HepG2 (cell line): Measurements from ENCODE around the gene NKD1. TPM values are rescaled to one million over a fixed set of nuclear protein-coding genes. Genes with fewer than 3 reads are reported as not detected.
A peak's percentile ranks its signal among the peaks of the same experiment; 100 is the strongest.

ENCODE experiments used
- AKAP8 ChIP-seq: sonication (generic); formaldehyde crosslinking; IDR thresholded peaks from 2 replicates; pipeline ENCODE4 v1.5.1; 2020; ENCODE audit warnings: mild to moderate bottlenecking, missing genetic modification reagents
- ETV5 ChIP-seq: IDR thresholded peaks from 2 replicates; pipeline ENCODE4 v1.6.1; 2018; ENCODE audit warnings: missing biosample characterization, missing genetic modification reagents, inconsistent platforms, borderline replicate concordance
- GZF1 ChIP-seq: sonication (generic); formaldehyde crosslinking; IDR thresholded peaks from 2 replicates; pipeline ENCODE4 v1.5.1; 2020; ENCODE audit warnings: mild to moderate bottlenecking, missing genetic modification reagents
- JUNB ChIP-seq: sonication (generic); formaldehyde crosslinking; IDR thresholded peaks from 2 replicates; pipeline ENCODE4 v1.8.0; 2022; ENCODE audit warnings: missing genetic modification reagents, mild to moderate bottlenecking, borderline replicate concordance
- MAFG ChIP-seq: sonication (generic); formaldehyde crosslinking; IDR thresholded peaks from 2 replicates; pipeline ENCODE4 v1.5.1; 2020; ENCODE audit warnings: mild to moderate bottlenecking, missing genetic modification reagents
- MTF2 ChIP-seq: sonication (generic); formaldehyde crosslinking; IDR thresholded peaks from 2 replicates; pipeline ENCODE4 v1.5.0; 2020; ENCODE audit warnings: missing genetic modification reagents, borderline replicate concordance
- PAWR ChIP-seq: sonication (generic); formaldehyde crosslinking; IDR thresholded peaks from 2 replicates; pipeline ENCODE4 v1.4.0; 2020; ENCODE audit warnings: missing genetic modification reagents, mild to moderate bottlenecking, borderline replicate concordance
- THAP11 ChIP-seq: IDR thresholded peaks from 2 replicates; pipeline ENCODE4 v1.6.1; 2016; ENCODE audit warnings: missing biosample characterization, missing genetic modification reagents
- ZEB1 ChIP-seq: IDR thresholded peaks from 2 replicates; pipeline ENCODE4 v1.6.1; 2012; ENCODE audit warnings: mild to moderate bottlenecking, low read depth, inconsistent platforms; ENCODE audit not compliant: insufficient replicate concordance
- ZNF407 ChIP-seq: sonication (generic); formaldehyde crosslinking; IDR thresholded peaks from one replicate; pipeline ENCODE4 v1.5.1; 2020; ENCODE audit warnings: mild to moderate bottlenecking, missing genetic modification reagents; ENCODE audit errors: not compliant biosample characterization
- ZNF652 ChIP-seq: IDR thresholded peaks from 2 replicates; pipeline ENCODE4 v1.6.1; 2016; ENCODE audit warnings: low read depth, borderline replicate concordance
- ZNF672 ChIP-seq: sonication (generic); formaldehyde crosslinking; IDR thresholded peaks from 2 replicates; pipeline ENCODE4 v1.8.1; 2022; ENCODE audit warnings: missing genetic modification reagents
- polyA plus RNA-seq, 8 experiments: library from polyadenylated mRNA; depleted of rRNA in 3 of 8; stranded (reverse) in 7 of 8; unstranded in 1 of 8; fragments of >200 nt; fragmentation: Illumina TruSeq in 4 of 8; extraction: Trizol in 4 of 8; gene quantifications; 2 replicates each; pipeline versions ENCODE4 v1.2.1 to v1.2.3, GENCODE V29; 2011 to 2016; ENCODE audit warnings: low read depth in 4 of 8, missing spikeins in 1 of 8, mixed read lengths in 1 of 8; ENCODE audit not compliant: insufficient read depth in 1 of 8
- total RNA-seq, 5 experiments: library from RNA; depleted of rRNA; stranded (reverse); fragments of >200 nt; fragmentation: Illumina TruSeq; extraction: Trizol; gene quantifications; 2 replicates each; pipeline ENCODE4 v1.2.3, GENCODE V29; 2016; ENCODE audit warnings: low read depth in 1 of 5
- TF ChIP-seq, protein P1 (sequence below): sonication (generic); formaldehyde crosslinking; IDR thresholded peaks from 2 replicates; pipeline ENCODE4 v1.4.0; 2020; ENCODE audit warnings: missing genetic modification reagents, low read depth, mild to moderate bottlenecking, borderline replicate concordance
- TF ChIP-seq, protein P2 (sequence below): sonication (generic); formaldehyde crosslinking; IDR thresholded peaks from 2 replicates; pipeline ENCODE4; 2020; ENCODE audit warnings: missing genetic modification reagents, mild to moderate bottlenecking, borderline replicate concordance
- TF ChIP-seq, protein P3 (sequence below): sonication (generic); formaldehyde crosslinking; conservative IDR thresholded peaks from 2 replicates; pipeline ENCODE4 v1.4.0; 2020; ENCODE audit warnings: missing genetic modification reagents

The NKD1 gene
- total and polyA plus RNA-seq, 2 of the 13 experiments (the other 11 are each of a cell fraction or from before 2014, with no cell fraction given) = 70.4 to 121 TPM

DNA sequence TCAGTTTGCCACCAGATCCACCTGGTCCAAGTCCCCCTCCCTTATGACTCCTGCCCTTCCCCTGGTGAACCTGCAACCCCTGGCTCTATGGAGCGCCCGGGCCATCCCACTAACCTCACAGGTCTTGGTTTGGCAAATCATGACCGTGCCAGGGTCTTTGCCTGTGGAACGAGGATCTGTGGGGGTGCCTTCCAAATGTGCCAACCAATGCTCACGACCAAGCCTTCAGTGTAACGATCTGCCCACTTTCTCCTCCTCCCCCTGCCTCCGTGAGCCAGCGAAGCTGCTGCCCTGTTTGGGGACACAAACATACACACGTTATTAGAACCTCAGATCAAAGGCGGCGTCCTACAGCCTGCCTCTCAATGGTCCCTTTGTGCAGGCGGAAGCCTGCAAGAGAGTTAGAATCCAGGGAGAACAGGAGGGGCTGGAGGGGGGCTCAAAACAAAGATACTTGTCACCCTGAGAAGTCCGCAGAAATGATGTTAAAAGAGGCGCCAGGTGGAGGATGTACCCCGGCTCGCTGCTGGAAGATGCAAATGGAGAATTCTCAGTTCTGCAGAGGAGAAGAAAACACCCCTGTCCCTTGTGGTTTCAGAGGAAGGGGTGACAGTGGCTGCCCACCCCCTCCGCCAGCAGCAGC is 9.0 kb upstream of the NKD1 start (continued):
- TF ChIP-seq, protein P1, sequence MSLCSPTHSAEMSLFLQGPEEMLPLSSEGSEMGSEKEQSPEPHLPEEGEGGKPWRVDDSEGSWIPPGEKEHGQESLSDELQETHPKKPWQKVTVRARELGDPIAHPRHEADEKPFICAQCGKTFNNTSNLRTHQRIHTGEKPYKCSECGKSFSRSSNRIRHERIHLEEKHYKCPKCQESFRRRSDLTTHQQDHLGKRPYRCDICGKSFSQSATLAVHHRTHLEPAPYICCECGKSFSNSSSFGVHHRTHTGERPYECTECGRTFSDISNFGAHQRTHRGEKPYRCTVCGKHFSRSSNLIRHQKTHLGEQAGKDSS (CRISPR knock-in tag) = peak; percentile 88
- TF ChIP-seq, protein P2, sequence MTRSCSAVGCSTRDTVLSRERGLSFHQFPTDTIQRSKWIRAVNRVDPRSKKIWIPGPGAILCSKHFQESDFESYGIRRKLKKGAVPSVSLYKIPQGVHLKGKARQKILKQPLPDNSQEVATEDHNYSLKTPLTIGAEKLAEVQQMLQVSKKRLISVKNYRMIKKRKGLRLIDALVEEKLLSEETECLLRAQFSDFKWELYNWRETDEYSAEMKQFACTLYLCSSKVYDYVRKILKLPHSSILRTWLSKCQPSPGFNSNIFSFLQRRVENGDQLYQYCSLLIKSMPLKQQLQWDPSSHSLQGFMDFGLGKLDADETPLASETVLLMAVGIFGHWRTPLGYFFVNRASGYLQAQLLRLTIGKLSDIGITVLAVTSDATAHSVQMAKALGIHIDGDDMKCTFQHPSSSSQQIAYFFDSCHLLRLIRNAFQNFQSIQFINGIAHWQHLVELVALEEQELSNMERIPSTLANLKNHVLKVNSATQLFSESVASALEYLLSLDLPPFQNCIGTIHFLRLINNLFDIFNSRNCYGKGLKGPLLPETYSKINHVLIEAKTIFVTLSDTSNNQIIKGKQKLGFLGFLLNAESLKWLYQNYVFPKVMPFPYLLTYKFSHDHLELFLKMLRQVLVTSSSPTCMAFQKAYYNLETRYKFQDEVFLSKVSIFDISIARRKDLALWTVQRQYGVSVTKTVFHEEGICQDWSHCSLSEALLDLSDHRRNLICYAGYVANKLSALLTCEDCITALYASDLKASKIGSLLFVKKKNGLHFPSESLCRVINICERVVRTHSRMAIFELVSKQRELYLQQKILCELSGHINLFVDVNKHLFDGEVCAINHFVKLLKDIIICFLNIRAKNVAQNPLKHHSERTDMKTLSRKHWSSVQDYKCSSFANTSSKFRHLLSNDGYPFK (CRISPR knock-in tag) = no peak
- TF ChIP-seq, protein P3, sequence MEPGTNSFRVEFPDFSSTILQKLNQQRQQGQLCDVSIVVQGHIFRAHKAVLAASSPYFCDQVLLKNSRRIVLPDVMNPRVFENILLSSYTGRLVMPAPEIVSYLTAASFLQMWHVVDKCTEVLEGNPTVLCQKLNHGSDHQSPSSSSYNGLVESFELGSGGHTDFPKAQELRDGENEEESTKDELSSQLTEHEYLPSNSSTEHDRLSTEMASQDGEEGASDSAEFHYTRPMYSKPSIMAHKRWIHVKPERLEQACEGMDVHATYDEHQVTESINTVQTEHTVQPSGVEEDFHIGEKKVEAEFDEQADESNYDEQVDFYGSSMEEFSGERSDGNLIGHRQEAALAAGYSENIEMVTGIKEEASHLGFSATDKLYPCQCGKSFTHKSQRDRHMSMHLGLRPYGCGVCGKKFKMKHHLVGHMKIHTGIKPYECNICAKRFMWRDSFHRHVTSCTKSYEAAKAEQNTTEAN = 0 out of 2 replicates have a peak, but pooled peaks have one; percentile 14
- TF ChIP-seq MTF2 = no peak; the same call in 1 of the 2 replicates
- no peak for TF ChIP-seq AKAP8 (CRISPR knock-in tag)
- TF ChIP-seq ZNF407 = no peak
- peak; percentile 89; the same call in 1 of the 2 replicates for TF ChIP-seq ETV5 (CRISPR knock-in tag)
- TF ChIP-seq ZEB1 = peak; percentile 95
- no peak for TF ChIP-seq MAFG (CRISPR knock-in tag)
- no peak for TF ChIP-seq GZF1 (CRISPR knock-in tag)
- TF ChIP-seq ZNF672 (CRISPR knock-in tag) = no peak
- TF ChIP-seq THAP11 = peak; percentile 56; the same call in 1 of the 2 replicates
- TF ChIP-seq PAWR (CRISPR knock-in tag) = no peak
- TF ChIP-seq ZNF652 (CRISPR knock-in tag) = 0 out of 2 replicates have a peak, but pooled peaks have one; percentile 35
- no peak for TF ChIP-seq JUNB (CRISPR knock-in tag)
